CD14-positive monocyte (primary cell): ENCODE measurements around the gene PANX2. TPM values are rescaled to one million over a fixed set of nuclear protein-coding genes. Genes with fewer than 3 reads are reported as not detected.
"Not testable (repeated sequence)": the region's sequence is repeated elsewhere in the genome, so short reads cannot be mapped to it uniquely, and the experiment has no call there.

ENCODE experiments used
- DNase-seq, 3 donors: peaks; one replicate each; pipeline ENCODE4 v3.0.0-alpha.2; 2011 to 2022
- H2AFZ ChIP-seq: 2 replicates; pipeline ENCODE4 v1.6.0; 2012; ENCODE audit warnings: mild to moderate bottlenecking, low read depth, low read length, inconsistent platforms; ENCODE audit not compliant: insufficient read depth, poor library complexity, severe bottlenecking
- H3K27ac ChIP-seq, 2 donors: 1 replicate in 1 of 2; 2 replicates in 1 of 2; pipeline ENCODE4 v1.5.1; 2012 to 2013; ENCODE audit warnings: low read length in 2 of 2, control low read depth in 1 of 2, inconsistent platforms in 1 of 2, low read depth in 1 of 2, mild to moderate bottlenecking in 1 of 2
- H3K27me3 ChIP-seq, 2 donors: one replicate each; pipeline versions ENCODE4 v1.6.0 to v1.6.1; 2011 to 2013; ENCODE audit warnings: low read length in 2 of 2; ENCODE audit not compliant: control insufficient read depth in 2 of 2, insufficient read depth in 2 of 2
- H3K36me3 ChIP-seq, 2 donors: replicated peaks in 1 of 2; 1 replicate in 1 of 2; 2 replicates in 1 of 2; pipeline versions ENCODE4 v1.5.1 to v1.6.1; 2012 to 2013; ENCODE audit warnings: low read length in 2 of 2, control low read depth in 1 of 2, inconsistent platforms in 1 of 2, mild to moderate bottlenecking in 1 of 2; ENCODE audit not compliant: insufficient read depth in 2 of 2, control insufficient read depth in 1 of 2
- H3K4me1 ChIP-seq, 2 donors: 1 replicate in 1 of 2; 2 replicates in 1 of 2; pipeline versions ENCODE4 v1.5.1 to v1.6.1; 2012 to 2013; ENCODE audit warnings: low read length in 2 of 2, control low read depth in 1 of 2, inconsistent platforms in 1 of 2, mild to moderate bottlenecking in 1 of 2, moderate library complexity in 1 of 2; ENCODE audit not compliant: insufficient read depth in 2 of 2, control insufficient read depth in 1 of 2
- H3K4me2 ChIP-seq: replicated peaks from 2 replicates; pipeline ENCODE3; 2012; ENCODE audit warnings: low read length, moderate library complexity, mild to moderate bottlenecking; ENCODE audit not compliant: poor library complexity, severe bottlenecking; ENCODE audit errors: extremely low read depth
- H3K4me3 ChIP-seq, 3 experiments: fragments of 200-600 bp in 1 of 3; sonication (generic) in 1 of 3; replicated peaks in 1 of 3; 1 replicate in 2 of 3; 2 replicates in 1 of 3; pipeline ENCODE4 v1.5.1; 2011 to 2013; ENCODE audit warnings: low read length in 3 of 3, mild to moderate bottlenecking in 3 of 3, control low read depth in 2 of 3, low read depth in 2 of 3, inconsistent platforms in 1 of 3, moderate library complexity in 1 of 3
- H3K79me2 ChIP-seq: 2 replicates; pipeline ENCODE4 v1.6.0; 2012; ENCODE audit warnings: mild to moderate bottlenecking, control low read depth, inconsistent platforms, low read length, moderate library complexity; ENCODE audit not compliant: insufficient read depth
- H3K9ac ChIP-seq: 2 replicates; pipeline ENCODE4 v1.6.0; 2017; ENCODE audit warnings: low read length, mild to moderate bottlenecking; ENCODE audit not compliant: insufficient read depth, poor library complexity, severe bottlenecking
- H3K9me3 ChIP-seq, 2 donors: replicated peaks in 1 of 2; 1 replicate in 1 of 2; 2 replicates in 1 of 2; pipeline versions ENCODE4 v1.5.1 to v1.6.1; 2012 to 2013; ENCODE audit warnings: low read length in 2 of 2, control low read depth in 1 of 2; ENCODE audit not compliant: control insufficient read depth in 1 of 2, insufficient read depth in 1 of 2
- H4K20me1 ChIP-seq: 2 replicates; pipeline ENCODE4 v1.6.0; 2012; ENCODE audit warnings: mild to moderate bottlenecking, low read length, control low read depth, moderate library complexity; ENCODE audit not compliant: insufficient read depth
- H3K27ac Mint-ChIP-seq, 7 donors: one replicate each; pipeline ENCODE4 v1.8.0; 2020; ENCODE audit warnings: mild to moderate bottlenecking in 7 of 7, mixed read lengths in 7 of 7, moderate library complexity in 6 of 7, inconsistent platforms in 2 of 7
- H3K27me3 Mint-ChIP-seq, 3 donors: one replicate each; pipeline ENCODE4 v1.8.0; 2021 to 2022; ENCODE audit warnings: low read depth in 3 of 3, mild to moderate bottlenecking in 3 of 3, mixed read lengths in 3 of 3, moderate library complexity in 3 of 3, inconsistent platforms in 1 of 3
- H3K36me3 Mint-ChIP-seq, 2 donors: one replicate each; pipeline ENCODE4 v1.8.0; 2020; ENCODE audit warnings: mixed read lengths in 2 of 2, inconsistent platforms in 1 of 2, mild to moderate bottlenecking in 1 of 2
- H3K4me1 Mint-ChIP-seq: one replicate; pipeline ENCODE4 v1.8.0; 2020; ENCODE audit warnings: mild to moderate bottlenecking, mixed read lengths
- H3K4me3 Mint-ChIP-seq, 2 donors: one replicate each; pipeline ENCODE4 v1.8.0; 2020; ENCODE audit warnings: mild to moderate bottlenecking in 2 of 2, mixed read lengths in 2 of 2, moderate library complexity in 1 of 2
- H3K9me3 Mint-ChIP-seq, 7 donors: one replicate each; pipeline ENCODE4 v1.8.0; 2020 to 2022; ENCODE audit warnings: mixed read lengths in 7 of 7, mild to moderate bottlenecking in 6 of 7, moderate library complexity in 6 of 7, inconsistent platforms in 2 of 7
- WGBS: methylation state at CpG from one replicate; pipeline ENCODE4 v1.1.5; 2013; ENCODE audit warnings: missing lambda C conversion rate; ENCODE audit not compliant: insufficient coverage; 5-methylcytosine and 5-hydroxymethylcytosine counted together
- intact Hi-C, 2 donors: fragments of 100-400 bp; cut with micrococcal nuclease; formaldehyde crosslinking; loops; one replicate each; pipeline versions ENCODE4 v1.15.0 to v1.15.1; 2023
- polyA plus RNA-seq, 3 donors: library from polyadenylated mRNA; depleted of rRNA in 1 of 3; unstranded in 2 of 3; stranded (reverse) in 1 of 3; fragments of 300-500 nt in 2 of 3; fragments of >200 nt in 1 of 3; fragmentation: Illumina TruSeq in 2 of 3; gene quantifications; 1 replicate in 2 of 3; 2 replicates in 1 of 3; pipeline ENCODE4 v1.2.3, GENCODE V29; 2012 to 2021
- TF ChIP-seq, protein P1 (sequence below): fragments of 200-600 bp; IDR thresholded peaks from one replicate; pipeline ENCODE4 v1.8.0; 2022; ENCODE audit warnings: antibody characterized with exemption, mild to moderate bottlenecking

PANX2 gene
- polyA plus RNA-seq, 3 donors: 0.05 to 6.0 TPM; not detected in 1

GRCh38 chr22:50134481-50134880 is 36.0 kb upstream of the PANX2 start:
- H3K4me1 ChIP-seq: no peaks in the 10 kb centered on the region
- no peaks in the 10 kb centered on the region for H3K27me3 ChIP-seq
- Mint-ChIP-seq H3K27ac (no peak overlapping the region), H3K4me1 (no peaks in the 10 kb centered on the region), H3K4me3 (no peak overlapping the region), H3K9me3 (peaks cover 0 to 6% (median 4%) of the 10 kb centered on the region in 7 donors), H3K36me3 (no peaks in the 10 kb centered on the region), H3K27me3 (peaks cover 2% of the 10 kb centered on the region in 3 donors)
- no peak overlapping the region for H2AFZ ChIP-seq
- 98% methylated on average over 6 of the region's 10 CpGs for WGBS
- TF ChIP-seq, protein P1, sequence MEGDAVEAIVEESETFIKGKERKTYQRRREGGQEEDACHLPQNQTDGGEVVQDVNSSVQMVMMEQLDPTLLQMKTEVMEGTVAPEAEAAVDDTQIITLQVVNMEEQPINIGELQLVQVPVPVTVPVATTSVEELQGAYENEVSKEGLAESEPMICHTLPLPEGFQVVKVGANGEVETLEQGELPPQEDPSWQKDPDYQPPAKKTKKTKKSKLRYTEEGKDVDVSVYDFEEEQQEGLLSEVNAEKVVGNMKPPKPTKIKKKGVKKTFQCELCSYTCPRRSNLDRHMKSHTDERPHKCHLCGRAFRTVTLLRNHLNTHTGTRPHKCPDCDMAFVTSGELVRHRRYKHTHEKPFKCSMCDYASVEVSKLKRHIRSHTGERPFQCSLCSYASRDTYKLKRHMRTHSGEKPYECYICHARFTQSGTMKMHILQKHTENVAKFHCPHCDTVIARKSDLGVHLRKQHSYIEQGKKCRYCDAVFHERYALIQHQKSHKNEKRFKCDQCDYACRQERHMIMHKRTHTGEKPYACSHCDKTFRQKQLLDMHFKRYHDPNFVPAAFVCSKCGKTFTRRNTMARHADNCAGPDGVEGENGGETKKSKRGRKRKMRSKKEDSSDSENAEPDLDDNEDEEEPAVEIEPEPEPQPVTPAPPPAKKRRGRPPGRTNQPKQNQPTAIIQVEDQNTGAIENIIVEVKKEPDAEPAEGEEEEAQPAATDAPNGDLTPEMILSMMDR: no peak
- no peaks in the 10 kb centered on the region for H3K36me3 ChIP-seq
- peaks cover 0 to 3% of the 10 kb centered on the region in 2 donors for H3K9me3 ChIP-seq
- no peaks in the 10 kb centered on the region for H4K20me1 ChIP-seq
- H3K79me2 ChIP-seq: no peaks in the 10 kb centered on the region
- no peak for DNase-seq
- no peak overlapping the region for H3K27ac ChIP-seq
- intact Hi-C loops: no loop called here
- H3K4me2 ChIP-seq: no peak overlapping the region
- no peak overlapping the region for H3K9ac ChIP-seq
- no peak overlapping the region for H3K4me3 ChIP-seq

GRCh38 chr22:50136581-50137015 is 33.9 kb upstream of the PANX2 start:
- H3K4me2 ChIP-seq: no peak overlapping the region
- 81% methylated on average over 4 of the region's 5 CpGs for WGBS

GRCh38 chr22:50137277-50137676 is 33.3 kb upstream of the PANX2 start:
- H3K36me3 ChIP-seq, H3K4me1 ChIP-seq, H3K4me3 Mint-ChIP-seq, H3K36me3 Mint-ChIP-seq, H3K4me1 Mint-ChIP-seq, H3K27me3 ChIP-seq, H3K9me3 ChIP-seq, H3K9ac ChIP-seq, H4K20me1 ChIP-seq, intact Hi-C loops, H3K27ac Mint-ChIP-seq, H3K9me3 Mint-ChIP-seq, H3K27ac ChIP-seq, H3K4me3 ChIP-seq, H3K4me2 ChIP-seq, DNase-seq, H3K79me2 ChIP-seq, H2AFZ ChIP-seq, H3K27me3 Mint-ChIP-seq: not testable (repeated sequence)
- 98% methylated on average over 5 of the region's 9 CpGs for WGBS

More at GRCh38 chr22:50136581-50137015, 33.9 kb upstream of the PANX2 start:
- H3K4me3 ChIP-seq: no peak overlapping the region
- H3K27me3 ChIP-seq: no peaks in the 10 kb centered on the region
- no peaks in the 10 kb centered on the region for H3K79me2 ChIP-seq
- H3K36me3 Mint-ChIP-seq: no peaks in the 10 kb centered on the region
- H3K4me1 ChIP-seq: peaks cover 0 to 3% of the 10 kb centered on the region in 2 donors
- no peak overlapping the region for H3K9ac ChIP-seq
- no peak overlapping the region for H3K27ac ChIP-seq
- H3K27me3 Mint-ChIP-seq: peaks cover 0 to 2% (median 1%) of the 10 kb centered on the region in 3 donors
- peaks cover 5% of the 10 kb centered on the region for H3K4me1 Mint-ChIP-seq
- no peak overlapping the region for H3K4me3 Mint-ChIP-seq
- peaks cover 0 to 5% (median 4%) of the 10 kb centered on the region in 7 donors for H3K9me3 Mint-ChIP-seq
- intact Hi-C loops: no loop called here
- no peak overlapping the region for H2AFZ ChIP-seq
- H4K20me1 ChIP-seq: no peaks in the 10 kb centered on the region
- TF ChIP-seq, protein P1: no peak
- no peak overlapping the region for H3K27ac Mint-ChIP-seq
- peaks cover 0 to 3% of the 10 kb centered on the region in 2 donors for H3K9me3 ChIP-seq
- no peaks in the 10 kb centered on the region for H3K36me3 ChIP-seq
- DNase-seq: no peak
